Cortex of kidney (tissue), 1 donor: ENCODE measurements around the gene USP17L26.
"Not testable (repeated sequence)": the region's sequence is repeated elsewhere in the genome, so short reads cannot be mapped to it uniquely, and the experiment has no call there.

Experiments
- DNase-seq: peaks from one replicate; lab custom pipeline; 2025; lab: John Stamatoyannopoulos, UW

USP17L26 gene, protein sequence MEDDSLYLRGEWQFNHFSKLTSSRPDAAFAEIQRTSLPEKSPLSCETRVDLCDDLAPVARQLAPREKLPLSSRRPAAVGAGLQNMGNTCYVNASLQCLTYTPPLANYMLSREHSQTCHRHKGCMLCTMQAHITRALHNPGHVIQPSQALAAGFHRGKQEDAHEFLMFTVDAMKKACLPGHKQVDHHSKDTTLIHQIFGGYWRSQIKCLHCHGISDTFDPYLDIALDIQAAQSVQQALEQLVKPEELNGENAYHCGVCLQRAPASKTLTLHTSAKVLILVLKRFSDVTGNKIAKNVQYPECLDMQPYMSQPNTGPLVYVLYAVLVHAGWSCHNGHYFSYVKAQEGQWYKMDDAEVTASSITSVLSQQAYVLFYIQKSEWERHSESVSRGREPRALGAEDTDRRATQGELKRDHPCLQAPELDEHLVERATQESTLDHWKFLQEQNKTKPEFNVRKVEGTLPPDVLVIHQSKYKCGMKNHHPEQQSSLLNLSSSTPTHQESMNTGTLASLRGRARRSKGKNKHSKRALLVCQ

DNA sequence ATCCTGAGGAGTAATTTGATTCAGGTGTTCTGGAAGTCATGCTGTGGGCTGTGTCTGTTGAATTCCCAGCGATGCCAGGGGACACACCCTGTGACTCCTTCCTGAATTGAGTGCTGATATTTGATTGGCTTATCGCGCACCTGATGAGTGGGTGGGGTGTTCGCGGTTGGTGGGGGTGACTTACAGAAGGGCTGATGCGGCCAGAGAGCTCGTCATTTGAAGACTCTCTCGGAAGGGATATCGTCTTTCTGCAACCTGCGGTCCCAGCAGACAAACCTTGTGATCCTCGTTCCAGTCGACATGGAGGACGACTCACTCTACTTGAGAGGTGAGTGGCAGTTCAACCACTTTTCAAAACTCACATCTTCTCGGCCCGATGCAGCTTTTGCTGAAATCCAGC is at the start of gene USP17L26:
Gene USP17L26, plus strand, starts transcription at position 301 of the 400 bp plus-strand sequence. Its CDS starts 0 bp downstream, at position 301.
- DNase-seq: not testable (repeated sequence)

DNA sequence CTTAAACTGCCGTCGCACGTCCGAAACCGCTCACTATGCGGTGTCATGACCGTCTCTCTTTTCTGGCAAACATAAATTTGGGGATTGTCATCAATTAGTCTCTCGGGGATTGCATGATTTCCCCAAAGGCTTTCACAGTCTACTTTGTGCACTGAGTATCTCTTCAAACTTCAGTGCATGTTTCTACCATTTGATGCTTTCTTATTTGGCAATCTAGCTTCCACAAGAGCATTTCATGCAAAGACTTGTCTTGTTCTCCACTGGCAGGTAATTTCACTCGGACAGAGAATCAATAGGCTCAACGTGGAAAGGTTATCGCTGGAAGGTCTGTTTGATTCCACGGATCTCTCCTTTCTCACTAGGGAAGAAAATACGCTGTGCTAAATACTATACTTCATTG is 10.3 kb upstream of the USP17L26 start:
- not testable (repeated sequence) for DNase-seq

DNA sequence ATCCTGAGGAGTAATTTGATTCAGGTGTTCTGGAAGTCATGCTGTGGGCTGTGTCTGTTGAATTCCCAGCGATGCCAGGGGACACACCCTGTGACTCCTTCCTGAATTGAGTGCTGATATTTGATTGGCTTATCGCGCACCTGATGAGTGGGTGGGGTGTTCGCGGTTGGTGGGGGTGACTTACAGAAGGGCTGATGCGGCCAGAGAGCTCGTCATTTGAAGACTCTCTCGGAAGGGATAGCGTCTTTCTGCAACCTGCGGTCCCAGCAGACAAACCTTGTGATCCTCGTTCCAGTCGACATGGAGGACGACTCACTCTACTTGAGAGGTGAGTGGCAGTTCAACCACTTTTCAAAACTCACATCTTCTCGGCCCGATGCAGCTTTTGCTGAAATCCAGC is 9.6 kb upstream of the USP17L26 start, which contains the start of gene USP17L24:
Gene USP17L24, plus strand, starts transcription at position 301 of the 400 bp plus-strand sequence. Its CDS starts 0 bp downstream, at position 301.
- DNase-seq: not testable (repeated sequence)

DNA sequence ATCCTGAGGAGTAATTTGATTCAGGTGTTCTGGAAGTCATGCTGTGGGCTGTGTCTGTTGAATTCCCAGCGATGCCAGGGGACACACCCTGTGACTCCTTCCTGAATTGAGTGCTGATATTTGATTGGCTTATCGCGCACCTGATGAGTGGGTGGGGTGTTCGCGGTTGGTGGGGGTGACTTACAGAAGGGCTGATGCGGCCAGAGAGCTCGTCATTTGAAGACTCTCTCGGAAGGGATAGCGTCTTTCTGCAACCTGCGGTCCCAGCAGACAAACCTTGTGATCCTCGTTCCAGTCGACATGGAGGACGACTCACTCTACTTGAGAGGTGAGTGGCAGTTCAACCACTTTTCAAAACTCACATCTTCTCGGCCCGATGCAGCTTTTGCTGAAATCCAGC is 4.8 kb upstream of the USP17L26 start, which contains the start of gene USP17L25:
Gene USP17L25, plus strand, starts transcription at position 301 of the 400 bp plus-strand sequence. Its CDS starts 0 bp downstream, at position 301.
- DNase-seq: not testable (repeated sequence)

DNA sequence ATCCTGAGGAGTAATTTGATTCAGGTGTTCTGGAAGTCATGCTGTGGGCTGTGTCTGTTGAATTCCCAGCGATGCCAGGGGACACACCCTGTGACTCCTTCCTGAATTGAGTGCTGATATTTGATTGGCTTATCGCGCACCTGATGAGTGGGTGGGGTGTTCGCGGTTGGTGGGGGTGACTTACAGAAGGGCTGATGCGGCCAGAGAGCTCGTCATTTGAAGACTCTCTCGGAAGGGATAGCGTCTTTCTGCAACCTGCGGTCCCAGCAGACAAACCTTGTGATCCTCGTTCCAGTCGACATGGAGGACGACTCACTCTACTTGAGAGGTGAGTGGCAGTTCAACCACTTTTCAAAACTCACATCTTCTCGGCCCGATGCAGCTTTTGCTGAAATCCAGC is 4.6 kb downstream of the USP17L26 start, which contains the start of gene USP17L5:
Gene USP17L5, plus strand, starts transcription at position 301 of the 400 bp plus-strand sequence. Its CDS starts 0 bp downstream, at position 301.
- DNase-seq: not testable (repeated sequence)

DNA sequence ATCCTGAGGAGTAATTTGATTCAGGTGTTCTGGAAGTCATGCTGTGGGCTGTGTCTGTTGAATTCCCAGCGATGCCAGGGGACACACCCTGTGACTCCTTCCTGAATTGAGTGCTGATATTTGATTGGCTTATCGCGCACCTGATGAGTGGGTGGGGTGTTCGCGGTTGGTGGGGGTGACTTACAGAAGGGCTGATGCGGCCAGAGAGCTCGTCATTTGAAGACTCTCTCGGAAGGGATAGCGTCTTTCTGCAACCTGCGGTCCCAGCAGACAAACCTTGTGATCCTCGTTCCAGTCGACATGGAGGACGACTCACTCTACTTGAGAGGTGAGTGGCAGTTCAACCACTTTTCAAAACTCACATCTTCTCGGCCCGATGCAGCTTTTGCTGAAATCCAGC is 9.4 kb downstream of the USP17L26 start, which contains the start of gene USP17L27:
Gene USP17L27, plus strand, starts transcription at position 301 of the 400 bp plus-strand sequence. Its CDS starts 0 bp downstream, at position 301.
- not testable (repeated sequence) for DNase-seq

DNA sequence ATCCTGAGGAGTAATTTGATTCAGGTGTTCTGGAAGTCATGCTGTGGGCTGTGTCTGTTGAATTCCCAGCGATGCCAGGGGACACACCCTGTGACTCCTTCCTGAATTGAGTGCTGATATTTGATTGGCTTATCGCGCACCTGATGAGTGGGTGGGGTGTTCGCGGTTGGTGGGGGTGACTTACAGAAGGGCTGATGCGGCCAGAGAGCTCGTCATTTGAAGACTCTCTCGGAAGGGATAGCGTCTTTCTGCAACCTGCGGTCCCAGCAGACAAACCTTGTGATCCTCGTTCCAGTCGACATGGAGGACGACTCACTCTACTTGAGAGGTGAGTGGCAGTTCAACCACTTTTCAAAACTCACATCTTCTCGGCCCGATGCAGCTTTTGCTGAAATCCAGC is 14.1 kb downstream of the USP17L26 start, which contains the start of gene USP17L28:
Gene USP17L28, plus strand, starts transcription at position 301 of the 400 bp plus-strand sequence. Its CDS starts 0 bp downstream, at position 301.
- DNase-seq: not testable (repeated sequence)

DNA sequence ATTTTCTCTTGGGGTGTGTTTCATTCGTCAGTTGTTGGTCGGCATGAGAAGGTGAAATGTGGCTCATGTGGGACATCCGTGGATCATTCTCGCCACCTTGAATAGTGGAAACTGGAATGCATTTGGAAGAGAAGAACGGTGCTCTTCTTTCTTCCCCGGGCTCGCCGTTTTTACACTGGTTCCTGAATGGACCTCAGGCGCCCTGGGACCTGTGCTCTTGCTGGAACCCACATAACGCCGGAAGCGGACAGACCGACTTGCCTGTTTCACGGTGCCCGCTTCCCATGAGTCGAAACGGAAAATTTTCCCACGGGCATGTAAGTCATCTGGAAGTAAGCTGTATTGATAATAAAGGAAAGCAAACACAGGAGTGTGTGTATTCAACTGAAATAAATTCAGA is 16.4 kb downstream of the USP17L26 start:
- not testable (repeated sequence) for DNase-seq

DNA sequence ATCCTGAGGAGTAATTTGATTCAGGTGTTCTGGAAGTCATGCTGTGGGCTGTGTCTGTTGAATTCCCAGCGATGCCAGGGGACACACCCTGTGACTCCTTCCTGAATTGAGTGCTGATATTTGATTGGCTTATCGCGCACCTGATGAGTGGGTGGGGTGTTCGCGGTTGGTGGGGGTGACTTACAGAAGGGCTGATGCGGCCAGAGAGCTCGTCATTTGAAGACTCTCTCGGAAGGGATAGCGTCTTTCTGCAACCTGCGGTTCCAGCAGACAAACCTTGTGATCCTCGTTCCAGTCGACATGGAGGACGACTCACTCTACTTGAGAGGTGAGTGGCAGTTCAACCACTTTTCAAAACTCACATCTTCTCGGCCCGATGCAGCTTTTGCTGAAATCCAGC is 18.9 kb downstream of the USP17L26 start, which contains the start of gene USP17L29:
Gene USP17L29, plus strand, starts transcription at position 301 of the 400 bp plus-strand sequence. Its CDS starts 0 bp downstream, at position 301.
- not testable (repeated sequence) for DNase-seq

DNA sequence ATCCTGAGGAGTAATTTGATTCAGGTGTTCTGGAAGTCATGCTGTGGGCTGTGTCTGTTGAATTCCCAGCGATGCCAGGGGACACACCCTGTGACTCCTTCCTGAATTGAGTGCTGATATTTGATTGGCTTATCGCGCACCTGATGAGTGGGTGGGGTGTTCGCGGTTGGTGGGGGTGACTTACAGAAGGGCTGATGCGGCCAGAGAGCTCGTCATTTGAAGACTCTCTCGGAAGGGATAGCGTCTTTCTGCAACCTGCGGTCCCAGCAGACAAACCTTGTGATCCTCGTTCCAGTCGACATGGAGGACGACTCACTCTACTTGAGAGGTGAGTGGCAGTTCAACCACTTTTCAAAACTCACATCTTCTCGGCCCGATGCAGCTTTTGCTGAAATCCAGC is 28.4 kb downstream of the USP17L26 start, which contains the start of gene USP17L30:
Gene USP17L30, plus strand, starts transcription at position 301 of the 400 bp plus-strand sequence. Its CDS starts 0 bp downstream, at position 301.
- DNase-seq: not testable (repeated sequence)

DNA sequence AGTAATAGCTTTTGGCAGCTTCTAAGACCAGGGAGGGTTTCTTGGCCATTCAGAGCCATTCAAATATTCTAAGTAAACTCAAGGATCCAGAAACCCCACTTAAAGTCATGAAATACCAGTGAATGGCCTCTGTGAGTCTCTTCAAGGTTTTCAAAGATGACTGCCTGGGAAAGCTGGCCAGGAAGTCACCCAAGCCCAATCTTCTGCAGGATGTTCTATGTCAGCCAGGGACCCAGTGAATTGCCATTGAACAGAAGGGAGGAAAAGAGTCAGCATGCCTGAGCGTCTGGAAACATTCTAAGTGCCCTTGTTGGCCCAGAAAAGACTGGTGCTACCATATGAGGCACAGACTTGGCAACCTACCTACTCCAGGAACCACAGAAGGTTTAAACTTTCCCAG is 45.4 kb downstream of the USP17L26 start:
- not testable (repeated sequence) for DNase-seq

DNA sequence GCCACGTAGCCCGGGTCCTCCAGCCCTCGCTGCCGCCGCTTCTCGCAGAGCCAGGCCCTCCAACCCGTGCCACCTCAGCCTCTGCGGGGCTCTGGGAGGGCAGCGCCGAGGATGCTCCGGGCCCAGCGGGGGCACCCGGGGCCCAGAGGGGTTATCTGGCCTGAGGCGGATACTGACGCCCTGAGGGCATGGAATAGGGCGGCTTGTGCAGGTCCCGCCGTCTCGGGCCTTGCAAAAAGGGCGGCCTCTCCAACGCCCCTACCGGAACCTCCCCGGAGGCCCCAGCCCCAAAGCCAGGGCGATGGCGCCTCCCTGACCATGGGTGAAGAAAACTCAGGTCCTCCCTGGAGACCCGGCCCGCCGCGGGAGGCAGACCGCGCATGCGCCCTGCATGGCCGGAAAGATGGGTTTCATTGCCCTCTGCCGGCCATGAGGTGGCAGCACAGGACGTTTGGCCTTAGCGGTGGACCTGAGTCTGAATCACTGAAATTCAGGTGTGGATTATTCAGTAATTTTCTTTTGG is 46.6 kb downstream of the USP17L26 start:
- not testable (repeated sequence) for DNase-seq

DNA sequence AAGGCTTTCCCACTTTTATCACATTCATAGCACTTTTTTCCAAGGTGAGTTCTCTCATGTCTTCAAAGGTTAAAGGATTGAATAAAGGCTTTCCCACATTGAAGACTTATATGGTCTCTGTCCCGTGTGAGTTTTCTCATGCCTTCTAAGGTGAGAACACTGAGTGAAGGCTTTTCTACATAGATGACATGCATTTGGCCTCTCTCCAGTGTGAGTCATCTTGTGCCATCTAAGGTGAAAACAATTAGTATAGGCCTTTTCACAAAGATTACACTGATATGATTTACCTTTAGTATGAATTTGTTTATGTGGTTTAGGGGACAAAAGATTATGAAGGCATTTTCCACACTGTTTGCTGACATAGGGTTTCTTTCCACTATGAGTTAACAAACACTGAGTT is 49.7 kb downstream of the USP17L26 start:
- no peak for DNase-seq
